GM12878 (cell line): ENCODE results near the gene MARVELD2.

Experiments used
- CHD2 ChIP-seq: IDR thresholded peaks from 2 replicates; pipeline ENCODE4 v1.6.1; 2011; ENCODE audit warnings: low read depth, low read length, improper control_type of control experiment, borderline replicate concordance
- POU2F2 ChIP-seq: IDR thresholded peaks from 3 replicates; pipeline ENCODE4 v1.6.1; 2011; ENCODE audit warnings: low read depth, mild to moderate bottlenecking, low read length, borderline replicate concordance
- SPI1 ChIP-seq: IDR thresholded peaks from 2 replicates; pipeline ENCODE4 v1.6.1; 2011; ENCODE audit warnings: low read depth, mild to moderate bottlenecking, low read length, moderate library complexity, borderline replicate concordance; ENCODE audit not compliant: insufficient read depth
- SRF ChIP-seq, 2 experiments: IDR thresholded peaks; 2 replicates each; pipeline ENCODE4 v1.6.1; 2011; ENCODE audit warnings: low read depth in 2 of 2, low read length in 2 of 2, mild to moderate bottlenecking in 1 of 2, moderate library complexity in 1 of 2
- TF ChIP-seq, protein P1 (sequence below): IDR thresholded peaks from 2 replicates; pipeline ENCODE4 v1.6.1; 2012; ENCODE audit warnings: low read length, inconsistent platforms
- TF ChIP-seq, protein P2 (sequence below), 3 experiments: IDR thresholded peaks in 2 of 3; conservative IDR thresholded peaks in 1 of 3; 2 replicates each; pipeline ENCODE4 v1.5.1; 2011; ENCODE audit warnings: low read depth in 3 of 3, low read length in 3 of 3, mild to moderate bottlenecking in 3 of 3, control low read depth in 2 of 3, moderate library complexity in 2 of 3, inconsistent platforms in 1 of 3, mixed read lengths in 1 of 3; ENCODE audit not compliant: control insufficient read depth in 2 of 3, insufficient read depth in 1 of 3; ENCODE audit errors: extremely low read depth in 1 of 3
- TF ChIP-seq, protein P3 (sequence below): fragments of 450-650 bp; IDR thresholded peaks from 2 replicates; pipeline ENCODE4 v1.6.1; 2018; ENCODE audit warnings: mild to moderate bottlenecking, low read depth, moderate library complexity; ENCODE audit not compliant: partially characterized antibody
- TF ChIP-seq, protein P4 (sequence below): IDR thresholded peaks from 2 replicates; pipeline ENCODE4 v1.6.1; 2011; ENCODE audit warnings: low read depth, low read length, improper control_type of control experiment, borderline replicate concordance

DNA sequence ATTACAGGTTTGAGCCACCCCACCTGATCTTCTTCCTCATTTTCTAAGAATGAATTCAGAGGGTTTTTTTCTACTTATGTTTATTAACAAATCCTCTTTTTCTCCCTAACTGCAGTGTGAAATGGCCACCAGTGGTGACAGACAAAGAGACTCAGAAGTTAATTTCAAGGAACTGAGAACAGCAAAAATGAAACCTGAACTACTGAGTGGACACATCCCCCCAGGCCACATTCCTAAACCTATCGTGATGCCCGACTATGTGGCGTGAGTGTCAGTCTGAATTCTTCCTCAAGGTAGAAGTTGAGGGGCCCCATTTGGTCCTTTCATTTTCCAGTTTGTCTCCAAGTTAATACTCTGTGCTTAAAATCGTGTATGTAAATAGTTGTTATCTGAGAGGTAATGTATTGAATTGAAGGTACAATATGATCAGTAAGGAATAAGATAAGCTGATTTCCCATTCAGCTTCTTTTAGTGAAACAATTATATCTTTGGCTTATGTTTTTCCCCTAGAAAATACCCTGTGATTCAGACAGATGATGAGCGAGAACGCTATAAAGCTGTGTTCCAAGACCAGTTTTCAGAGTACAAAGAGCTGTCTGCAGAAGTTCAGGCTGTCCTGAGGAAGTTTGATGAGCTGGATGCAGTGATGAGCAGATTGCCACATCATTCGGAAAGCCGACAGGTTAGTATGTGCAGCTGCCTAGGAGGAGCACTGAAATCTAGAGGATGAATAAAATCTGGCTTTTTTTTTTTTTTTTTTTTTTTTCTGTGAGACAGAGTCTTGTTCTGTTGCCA, 17.7 kb downstream of the MARVELD2 start:
- TF ChIP-seq, protein P1, sequence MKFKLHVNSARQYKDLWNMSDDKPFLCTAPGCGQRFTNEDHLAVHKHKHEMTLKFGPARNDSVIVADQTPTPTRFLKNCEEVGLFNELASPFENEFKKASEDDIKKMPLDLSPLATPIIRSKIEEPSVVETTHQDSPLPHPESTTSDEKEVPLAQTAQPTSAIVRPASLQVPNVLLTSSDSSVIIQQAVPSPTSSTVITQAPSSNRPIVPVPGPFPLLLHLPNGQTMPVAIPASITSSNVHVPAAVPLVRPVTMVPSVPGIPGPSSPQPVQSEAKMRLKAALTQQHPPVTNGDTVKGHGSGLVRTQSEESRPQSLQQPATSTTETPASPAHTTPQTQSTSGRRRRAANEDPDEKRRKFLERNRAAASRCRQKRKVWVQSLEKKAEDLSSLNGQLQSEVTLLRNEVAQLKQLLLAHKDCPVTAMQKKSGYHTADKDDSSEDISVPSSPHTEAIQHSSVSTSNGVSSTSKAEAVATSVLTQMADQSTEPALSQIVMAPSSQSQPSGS = peak; percentile 65; the same call in 1 of the 2 replicates
- TF ChIP-seq POU2F2 (no peak), SPI1 (peak; percentile 88), SRF (IDR thresholded peaks at IDR 0.05; ENCODE audit: low read depth in 2 of 2, low read length in 2 of 2) (no peak), CHD2 (no peak)
- TF ChIP-seq, protein P2, sequence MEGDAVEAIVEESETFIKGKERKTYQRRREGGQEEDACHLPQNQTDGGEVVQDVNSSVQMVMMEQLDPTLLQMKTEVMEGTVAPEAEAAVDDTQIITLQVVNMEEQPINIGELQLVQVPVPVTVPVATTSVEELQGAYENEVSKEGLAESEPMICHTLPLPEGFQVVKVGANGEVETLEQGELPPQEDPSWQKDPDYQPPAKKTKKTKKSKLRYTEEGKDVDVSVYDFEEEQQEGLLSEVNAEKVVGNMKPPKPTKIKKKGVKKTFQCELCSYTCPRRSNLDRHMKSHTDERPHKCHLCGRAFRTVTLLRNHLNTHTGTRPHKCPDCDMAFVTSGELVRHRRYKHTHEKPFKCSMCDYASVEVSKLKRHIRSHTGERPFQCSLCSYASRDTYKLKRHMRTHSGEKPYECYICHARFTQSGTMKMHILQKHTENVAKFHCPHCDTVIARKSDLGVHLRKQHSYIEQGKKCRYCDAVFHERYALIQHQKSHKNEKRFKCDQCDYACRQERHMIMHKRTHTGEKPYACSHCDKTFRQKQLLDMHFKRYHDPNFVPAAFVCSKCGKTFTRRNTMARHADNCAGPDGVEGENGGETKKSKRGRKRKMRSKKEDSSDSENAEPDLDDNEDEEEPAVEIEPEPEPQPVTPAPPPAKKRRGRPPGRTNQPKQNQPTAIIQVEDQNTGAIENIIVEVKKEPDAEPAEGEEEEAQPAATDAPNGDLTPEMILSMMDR (IDR thresholded peaks at IDR 0.05 in 2 of 3, conservative IDR thresholded peaks at IDR 0.05 in 1 of 3; ENCODE audit: control insufficient read depth in 2 of 3, extremely low read depth in 1 of 3, insufficient read depth in 1 of 3, low read depth in 3 of 3, low read length in 3 of 3) = no peak
- TF ChIP-seq, protein P3, sequence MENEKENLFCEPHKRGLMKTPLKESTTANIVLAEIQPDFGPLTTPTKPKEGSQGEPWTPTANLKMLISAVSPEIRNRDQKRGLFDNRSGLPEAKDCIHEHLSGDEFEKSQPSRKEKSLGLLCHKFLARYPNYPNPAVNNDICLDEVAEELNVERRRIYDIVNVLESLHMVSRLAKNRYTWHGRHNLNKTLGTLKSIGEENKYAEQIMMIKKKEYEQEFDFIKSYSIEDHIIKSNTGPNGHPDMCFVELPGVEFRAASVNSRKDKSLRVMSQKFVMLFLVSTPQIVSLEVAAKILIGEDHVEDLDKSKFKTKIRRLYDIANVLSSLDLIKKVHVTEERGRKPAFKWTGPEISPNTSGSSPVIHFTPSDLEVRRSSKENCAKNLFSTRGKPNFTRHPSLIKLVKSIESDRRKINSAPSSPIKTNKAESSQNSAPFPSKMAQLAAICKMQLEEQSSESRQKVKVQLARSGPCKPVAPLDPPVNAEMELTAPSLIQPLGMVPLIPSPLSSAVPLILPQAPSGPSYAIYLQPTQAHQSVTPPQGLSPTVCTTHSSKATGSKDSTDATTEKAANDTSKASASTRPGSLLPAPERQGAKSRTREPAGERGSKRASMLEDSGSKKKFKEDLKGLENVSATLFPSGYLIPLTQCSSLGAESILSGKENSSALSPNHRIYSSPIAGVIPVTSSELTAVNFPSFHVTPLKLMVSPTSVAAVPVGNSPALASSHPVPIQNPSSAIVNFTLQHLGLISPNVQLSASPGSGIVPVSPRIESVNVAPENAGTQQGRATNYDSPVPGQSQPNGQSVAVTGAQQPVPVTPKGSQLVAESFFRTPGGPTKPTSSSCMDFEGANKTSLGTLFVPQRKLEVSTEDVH = no peak
- TF ChIP-seq, protein P4, sequence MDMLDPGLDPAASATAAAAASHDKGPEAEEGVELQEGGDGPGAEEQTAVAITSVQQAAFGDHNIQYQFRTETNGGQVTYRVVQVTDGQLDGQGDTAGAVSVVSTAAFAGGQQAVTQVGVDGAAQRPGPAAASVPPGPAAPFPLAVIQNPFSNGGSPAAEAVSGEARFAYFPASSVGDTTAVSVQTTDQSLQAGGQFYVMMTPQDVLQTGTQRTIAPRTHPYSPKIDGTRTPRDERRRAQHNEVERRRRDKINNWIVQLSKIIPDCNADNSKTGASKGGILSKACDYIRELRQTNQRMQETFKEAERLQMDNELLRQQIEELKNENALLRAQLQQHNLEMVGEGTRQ = no peak
